GM21786 (cell line): ENCODE measurements around the gene SPART.
"Not testable (repeated sequence)": the region's sequence is repeated elsewhere in the genome, so short reads cannot be mapped to it uniquely, and the experiment has no call there.

Experiments
- ATAC-seq: cut with Tn5 transposase; IDR thresholded peaks from one replicate; pipeline ENCODE4 v1.9.1; 2021; ENCODE audit not compliant: unreplicated experiment

SPART gene

GRCh38 chr13:36323408-36323807, 22.8 kb downstream of the SPART start:
- no peak for ATAC-seq

DNA sequence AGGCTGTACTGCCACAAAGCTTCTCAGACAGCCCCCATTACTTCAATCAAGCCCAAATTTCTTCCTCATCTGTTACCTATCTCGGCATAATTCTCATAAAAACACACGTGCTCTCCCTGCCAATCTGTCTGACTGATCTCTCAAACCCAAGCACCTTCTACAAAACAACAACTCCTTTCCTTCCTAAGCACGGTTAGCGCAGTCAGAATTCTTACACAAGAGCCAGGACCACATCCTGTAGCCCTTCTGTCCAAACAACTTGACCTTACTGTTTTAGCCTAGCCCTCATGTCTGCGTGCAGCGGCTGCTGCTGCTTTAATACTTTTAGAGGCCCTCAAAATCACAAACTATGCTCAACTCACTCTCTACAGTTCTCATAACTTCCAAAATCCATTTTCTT, 26.4 kb downstream of the SPART start:
- not testable (repeated sequence) for ATAC-seq

- no peak for ATAC-seq
Measured at GRCh38 chr13:36313047-36313969, 32.9 kb downstream of the SPART start.

GRCh38 chr13:36310417-36311108, 35.6 kb downstream of the SPART start:
- ATAC-seq = no peak

- ATAC-seq = no peak
Measured at GRCh38 chr13:36302289-36302688, 43.9 kb downstream of the SPART start.

- not testable (repeated sequence) for ATAC-seq
Measured at GRCh38 chr13:36299469-36299868, 46.7 kb downstream of the SPART start.

- no peak for ATAC-seq
Measured at GRCh38 chr13:36298535-36299068, 47.6 kb downstream of the SPART start.

- ATAC-seq = peak; percentile 50
Measured at GRCh38 chr13:36297366-36298338, 48.5 kb downstream of the SPART start, which contains the start of gene CCDC169. TSS of gene CCDC169 (minus strand) at chr13:36297814. CDS start at chr13:36297719, 95 bp downstream.

DNA sequence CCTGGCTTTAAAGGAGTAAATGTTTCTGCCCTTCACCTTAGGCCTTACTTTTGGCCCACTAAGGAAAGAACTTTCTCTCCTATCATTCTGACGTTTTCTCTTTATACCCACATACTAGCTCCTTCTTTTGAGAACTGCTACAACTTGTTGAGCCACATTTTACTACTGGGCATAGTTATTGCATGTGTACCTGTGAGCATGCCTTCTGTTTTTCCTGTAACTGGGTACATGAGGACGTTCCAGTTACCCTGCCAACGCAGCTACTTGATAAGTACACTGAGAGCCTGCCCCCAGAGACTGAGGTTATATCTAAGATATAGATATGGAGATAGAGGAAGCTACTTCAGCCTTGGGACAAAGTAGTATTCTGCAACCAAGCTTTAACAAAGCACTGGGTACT, 52.1 kb downstream of the SPART start:
- no peak for ATAC-seq

DNA sequence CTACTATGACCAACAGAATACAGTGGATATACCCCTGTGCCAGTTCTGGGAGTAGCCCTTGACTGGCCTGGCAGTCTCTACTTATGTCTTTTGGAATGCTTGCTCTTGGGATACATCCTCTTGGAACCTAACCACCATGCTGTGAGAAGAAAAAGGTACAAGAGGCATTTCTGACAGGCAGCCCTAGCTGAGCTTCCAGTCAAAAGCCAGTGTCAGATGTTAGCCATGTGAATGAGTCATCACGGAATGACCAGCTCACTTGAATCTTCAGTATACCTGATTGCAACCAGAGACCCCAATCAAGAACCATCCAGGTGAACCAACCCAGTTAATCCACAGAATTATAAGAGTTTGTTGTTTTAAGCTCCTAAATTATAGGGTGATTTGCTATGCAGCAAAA, 52.7 kb downstream of the SPART start:
- no peak for ATAC-seq

- ATAC-seq = no peak
Measured at GRCh38 chr13:36288794-36289391, 57.3 kb downstream of the SPART start.

- no peak for ATAC-seq
Measured at GRCh38 chr13:36286006-36286405, 60.2 kb downstream of the SPART start.

DNA sequence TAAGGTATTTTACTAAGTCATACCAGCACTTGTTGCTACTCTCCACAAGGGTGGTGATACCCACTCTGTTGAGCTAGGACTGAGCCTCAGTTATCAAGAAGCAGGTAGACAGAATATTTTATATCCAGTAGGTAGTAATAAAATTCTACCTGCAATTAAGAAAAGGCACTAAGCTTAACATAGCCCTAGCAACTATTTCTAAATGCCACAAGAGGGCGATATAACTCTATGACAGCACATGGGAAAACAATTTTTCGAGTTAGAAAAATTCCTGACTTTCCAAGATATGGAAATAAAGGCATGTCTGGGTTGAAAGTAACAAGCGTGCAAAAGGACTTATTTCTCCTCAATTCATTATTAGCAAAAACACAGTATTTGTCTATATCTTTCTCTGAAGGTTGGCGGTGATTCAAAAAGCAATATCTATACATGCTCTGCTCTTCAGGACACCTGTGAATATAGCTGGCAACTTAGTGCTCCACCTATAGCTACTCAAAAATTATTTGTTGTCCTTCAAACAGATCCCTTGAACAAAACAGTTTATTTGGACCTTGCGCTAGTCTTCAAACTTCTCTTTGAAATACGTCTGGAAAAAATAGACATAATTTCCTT, 63.3 kb downstream of the SPART start:
- no peak for ATAC-seq

- no peak for ATAC-seq
Measured at GRCh38 chr13:36275190-36276002, 70.8 kb downstream of the SPART start.

DNA sequence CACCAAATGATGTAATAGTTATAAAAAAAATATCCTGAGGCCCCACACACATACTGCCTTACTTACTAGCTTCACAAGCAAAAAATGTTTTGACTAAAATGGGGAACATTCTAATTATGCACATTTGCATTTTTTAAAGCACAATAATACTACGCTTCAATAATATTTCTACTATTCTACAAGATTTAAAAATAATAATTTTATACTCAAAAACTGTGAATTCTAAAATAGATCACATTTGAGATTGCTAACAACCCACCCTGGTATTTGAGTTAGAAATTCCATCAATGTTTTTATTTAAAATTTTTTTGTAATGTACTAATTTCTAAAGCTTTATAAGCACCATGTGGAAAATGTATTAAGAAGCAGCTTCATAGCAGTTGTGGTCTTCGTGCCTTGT, 72.8 kb downstream of the SPART start:
- ATAC-seq = no peak

- ATAC-seq = no peak
Measured at GRCh38 chr13:36261976-36262375, 84.2 kb downstream of the SPART start.

GRCh38 chr13:36261011-36261410, 85.2 kb downstream of the SPART start:
- ATAC-seq = no peak

GRCh38 chr13:36259361-36260137, 86.6 kb downstream of the SPART start:
- ATAC-seq = no peak
